ENCODE measurements around the gene RANBP3L.

RANBP3L gene

DNA sequence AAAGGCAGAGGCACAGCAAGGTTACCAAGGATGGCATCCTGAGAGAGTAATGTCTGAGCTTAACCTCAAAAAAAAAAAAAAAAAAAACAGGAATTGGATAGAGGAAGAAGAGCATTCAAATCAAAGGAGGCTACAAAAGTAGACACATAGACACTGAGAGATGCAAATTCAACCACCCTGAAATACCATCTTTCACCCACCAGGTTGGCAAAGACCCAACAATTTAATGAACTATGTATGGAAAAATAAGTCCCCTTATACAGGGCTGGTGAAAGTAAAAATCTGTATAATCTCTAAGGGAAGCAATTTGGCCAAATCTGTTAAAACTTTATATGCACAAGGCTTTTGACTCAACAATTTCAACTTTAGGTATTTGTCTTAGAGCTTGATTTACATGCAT, 64.9 kb downstream of the RANBP3L start:
- H3K9ac ChIP-seq (ENCODE audit: low read length): no peak overlapping the region
- H3K27ac ChIP-seq (ENCODE audit: low read depth, low read length): no peak overlapping the region
- H3K9me2 ChIP-seq (replicated peaks; ENCODE audit: insufficient read depth, low read length): no peaks in the 10 kb centered on the region
- H3K27me3 ChIP-seq (ENCODE audit: low read length): no peaks in the 10 kb centered on the region
- H3F3A ChIP-seq (ENCODE audit: insufficient read depth): peaks cover 9% of the 10 kb centered on the region; the same call in 1 of the 2 replicates
- no peak overlapping the region for H2AFZ ChIP-seq (ENCODE audit: low read depth, low read length, severe bottlenecking)
- no peaks in the 10 kb centered on the region for H4K20me1 ChIP-seq (ENCODE audit: low read depth, low read length)
- H3K9me3 ChIP-seq (ENCODE audit: insufficient read depth, low read length): no peaks in the 10 kb centered on the region
- H3K4me3 ChIP-seq (ENCODE audit: insufficient read depth, low read length, poor library complexity, severe bottlenecking): no peak overlapping the region
- no peaks in the 10 kb centered on the region for H3K36me3 ChIP-seq (ENCODE audit: low read length)
- no peak for TF ChIP-seq EZH2phosphoT487 (conservative IDR thresholded peaks at IDR 0.05; ENCODE audit: low read length)
- TF ChIP-seq, protein P1, sequence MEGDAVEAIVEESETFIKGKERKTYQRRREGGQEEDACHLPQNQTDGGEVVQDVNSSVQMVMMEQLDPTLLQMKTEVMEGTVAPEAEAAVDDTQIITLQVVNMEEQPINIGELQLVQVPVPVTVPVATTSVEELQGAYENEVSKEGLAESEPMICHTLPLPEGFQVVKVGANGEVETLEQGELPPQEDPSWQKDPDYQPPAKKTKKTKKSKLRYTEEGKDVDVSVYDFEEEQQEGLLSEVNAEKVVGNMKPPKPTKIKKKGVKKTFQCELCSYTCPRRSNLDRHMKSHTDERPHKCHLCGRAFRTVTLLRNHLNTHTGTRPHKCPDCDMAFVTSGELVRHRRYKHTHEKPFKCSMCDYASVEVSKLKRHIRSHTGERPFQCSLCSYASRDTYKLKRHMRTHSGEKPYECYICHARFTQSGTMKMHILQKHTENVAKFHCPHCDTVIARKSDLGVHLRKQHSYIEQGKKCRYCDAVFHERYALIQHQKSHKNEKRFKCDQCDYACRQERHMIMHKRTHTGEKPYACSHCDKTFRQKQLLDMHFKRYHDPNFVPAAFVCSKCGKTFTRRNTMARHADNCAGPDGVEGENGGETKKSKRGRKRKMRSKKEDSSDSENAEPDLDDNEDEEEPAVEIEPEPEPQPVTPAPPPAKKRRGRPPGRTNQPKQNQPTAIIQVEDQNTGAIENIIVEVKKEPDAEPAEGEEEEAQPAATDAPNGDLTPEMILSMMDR (IDR thresholded peaks at IDR 0.05; ENCODE audit: insufficient read depth, low read length, poor library complexity, severe bottlenecking): no peak
- H3K4me2 ChIP-seq (ENCODE audit: low read depth, low read length, poor library complexity, severe bottlenecking): no peak overlapping the region
- H3K79me2 ChIP-seq (ENCODE audit: insufficient read depth, low read length): no peaks in the 10 kb centered on the region

DNA sequence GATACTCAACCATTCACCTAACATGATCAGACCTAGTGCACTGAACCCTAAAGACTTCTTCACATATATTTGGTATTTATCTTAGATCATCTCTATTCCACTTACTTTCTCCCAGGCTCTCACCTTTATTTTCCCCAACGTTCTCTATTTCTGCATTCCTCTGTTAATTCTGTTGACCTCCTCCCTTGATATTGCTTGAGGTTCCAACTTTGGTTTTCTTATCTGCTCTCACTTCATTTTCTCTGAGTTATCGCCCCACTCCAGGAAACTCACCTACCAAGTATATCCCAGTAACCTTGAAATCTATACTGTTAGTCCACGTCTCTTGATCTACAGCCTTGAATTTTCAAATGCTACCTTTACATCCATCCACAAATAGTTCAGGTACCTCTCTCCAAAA, 69.2 kb downstream of the RANBP3L start:
- H3K4me2 ChIP-seq (ENCODE audit: low read depth, low read length, poor library complexity, severe bottlenecking): no peak overlapping the region
- H2AFZ ChIP-seq (ENCODE audit: low read depth, low read length, severe bottlenecking): no peak overlapping the region
- H3K4me3 ChIP-seq (ENCODE audit: insufficient read depth, low read length, poor library complexity, severe bottlenecking): no peak overlapping the region
- H3K9ac ChIP-seq (ENCODE audit: low read length): no peak overlapping the region
- H3K27ac ChIP-seq (ENCODE audit: low read depth, low read length): no peak overlapping the region
- no peaks in the 10 kb centered on the region for H3F3A ChIP-seq (ENCODE audit: insufficient read depth)
- no peak for TF ChIP-seq EZH2phosphoT487 (conservative IDR thresholded peaks at IDR 0.05; ENCODE audit: low read length)
- TF ChIP-seq, protein P1 (IDR thresholded peaks at IDR 0.05; ENCODE audit: insufficient read depth, low read length, poor library complexity, severe bottlenecking): no peak
- H3K9me2 ChIP-seq (replicated peaks; ENCODE audit: insufficient read depth, low read length): no peaks in the 10 kb centered on the region
- H3K79me2 ChIP-seq (ENCODE audit: insufficient read depth, low read length): no peaks in the 10 kb centered on the region
- H3K27me3 ChIP-seq (ENCODE audit: low read length): no peaks in the 10 kb centered on the region
- no peaks in the 10 kb centered on the region for H3K36me3 ChIP-seq (ENCODE audit: low read length)
- H3K9me3 ChIP-seq (ENCODE audit: insufficient read depth, low read length): no peaks in the 10 kb centered on the region
- no peaks in the 10 kb centered on the region for H4K20me1 ChIP-seq (ENCODE audit: low read depth, low read length)

DNA sequence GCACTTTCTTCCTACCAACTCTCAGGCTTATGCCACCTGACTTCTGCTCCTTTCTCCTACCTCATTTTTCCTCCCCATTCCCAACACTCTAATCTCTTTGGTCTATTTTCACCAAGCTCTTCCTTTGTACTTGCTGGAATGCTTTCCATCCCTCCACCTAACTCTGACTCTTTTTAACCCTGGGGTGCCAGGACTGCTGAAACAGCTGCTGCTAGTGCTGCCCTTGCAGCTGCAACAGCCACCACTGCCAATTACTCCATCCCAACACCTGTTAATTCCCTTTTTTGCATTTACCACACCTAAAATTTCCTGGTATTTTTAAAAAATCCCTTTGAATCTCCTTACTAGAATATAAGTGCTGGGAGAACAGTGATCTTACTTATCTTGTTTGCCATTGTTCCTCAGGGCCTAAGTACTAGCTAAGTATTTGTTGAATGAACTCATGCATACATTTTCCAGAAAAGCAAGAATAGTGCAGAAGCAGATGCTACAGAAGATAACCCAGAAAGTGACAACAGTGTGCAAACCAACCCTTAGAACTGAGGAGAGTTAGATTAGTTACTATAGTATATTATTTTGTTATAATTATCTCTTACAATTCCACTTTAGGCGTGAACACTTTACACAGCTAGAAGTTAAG, 71.4 kb downstream of the RANBP3L start:
- no peaks in the 10 kb centered on the region for H3K9me2 ChIP-seq (replicated peaks; ENCODE audit: insufficient read depth, low read length)
- no peaks in the 10 kb centered on the region for H4K20me1 ChIP-seq (ENCODE audit: low read depth, low read length)
- H3K79me2 ChIP-seq (ENCODE audit: insufficient read depth, low read length): no peaks in the 10 kb centered on the region
- TF ChIP-seq, protein P1 (IDR thresholded peaks at IDR 0.05; ENCODE audit: insufficient read depth, low read length, poor library complexity, severe bottlenecking): no peak
- TF ChIP-seq EZH2phosphoT487 (conservative IDR thresholded peaks at IDR 0.05; ENCODE audit: low read length): no peak
- no peak overlapping the region for H3K4me3 ChIP-seq (ENCODE audit: insufficient read depth, low read length, poor library complexity, severe bottlenecking)
- H3K4me2 ChIP-seq (ENCODE audit: low read depth, low read length, poor library complexity, severe bottlenecking): no peak overlapping the region
- H3K36me3 ChIP-seq (ENCODE audit: low read length): no peaks in the 10 kb centered on the region
- H3K27ac ChIP-seq (ENCODE audit: low read depth, low read length): no peak overlapping the region
- no peak overlapping the region for H3K9ac ChIP-seq (ENCODE audit: low read length)
- H2AFZ ChIP-seq (ENCODE audit: low read depth, low read length, severe bottlenecking): no peak overlapping the region
- no peaks in the 10 kb centered on the region for H3K27me3 ChIP-seq (ENCODE audit: low read length)
- H3F3A ChIP-seq (ENCODE audit: insufficient read depth): no peaks in the 10 kb centered on the region
- no peaks in the 10 kb centered on the region for H3K9me3 ChIP-seq (ENCODE audit: insufficient read depth, low read length)

Data from SU-DHL-6 (cell line).